Activated T-cell treated with anti-CD3 and anti-CD28 coated beads for 24 hours (primary cell): ENCODE results near the gene SLIT3.
"Not testable (repeated sequence)": the region's sequence is repeated elsewhere in the genome, so short reads cannot be mapped to it uniquely, and the experiment has no call there.

ENCODE experiments used
- DNase-seq: peaks from one replicate; pipeline ENCODE4 v3.0.0-alpha.2; 2020; ENCODE audit warnings: low read depth

Gene SLIT3

DNA sequence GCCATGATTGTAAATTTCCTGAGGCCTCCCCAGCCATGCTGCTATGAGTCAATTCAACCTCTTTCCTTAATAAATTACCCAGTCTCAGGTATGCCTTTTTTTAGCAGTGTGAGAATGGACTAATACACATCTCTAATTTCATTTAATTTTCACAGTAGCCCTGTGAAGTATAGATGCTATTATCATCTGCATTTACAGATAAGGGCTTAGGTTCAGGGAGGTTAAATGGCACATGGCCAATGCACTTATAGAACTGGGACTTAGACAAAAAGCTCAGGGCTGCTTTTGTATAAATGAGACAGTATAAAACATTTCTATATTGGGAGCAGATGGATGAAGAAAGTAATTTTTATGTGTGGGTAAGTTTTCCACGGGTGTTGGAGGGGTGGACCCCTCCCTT, 658.9 kb downstream of the SLIT3 start:
- DNase-seq, result no peak

DNA sequence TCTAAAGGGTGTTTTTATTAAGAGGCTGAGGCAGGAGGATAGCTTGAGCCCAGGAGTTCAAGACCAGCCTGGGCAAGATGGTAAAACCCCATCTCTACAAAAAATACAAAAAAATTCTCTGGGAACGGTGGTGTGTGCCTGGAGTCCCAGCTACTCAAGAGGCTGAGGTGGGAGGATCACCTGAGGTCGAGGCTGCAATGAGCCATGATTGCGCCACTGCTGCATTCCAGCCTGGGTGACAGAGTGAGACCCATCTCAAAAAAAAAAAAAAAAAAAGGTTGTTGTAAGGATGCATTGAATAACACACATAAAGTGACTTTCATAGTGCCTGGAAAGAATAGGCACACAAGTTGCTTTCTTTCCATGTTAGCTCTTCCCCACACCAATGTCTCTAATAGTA, 662.1 kb downstream of the SLIT3 start:
- not testable (repeated sequence) for DNase-seq

DNA sequence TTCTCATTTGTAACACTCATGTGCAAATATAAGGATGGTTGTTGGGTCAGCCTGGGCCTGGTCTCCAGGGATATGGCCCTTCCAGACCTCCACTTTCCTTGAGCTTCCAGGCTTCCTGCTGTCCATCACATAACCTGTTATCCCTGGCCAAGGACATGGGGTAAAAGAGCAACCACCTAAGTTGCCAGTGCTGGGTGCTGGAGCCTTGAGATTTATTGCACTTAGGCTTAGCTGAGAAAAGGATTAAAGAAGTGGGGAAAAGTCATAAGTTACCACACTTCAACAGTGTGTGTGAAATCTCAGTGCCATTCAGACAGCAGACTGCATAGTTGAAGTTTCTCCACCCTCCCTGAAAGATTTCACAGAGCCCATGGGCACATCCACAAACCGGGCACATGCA, 663.1 kb downstream of the SLIT3 start:
- no peak for DNase-seq

- DNase-seq, result no peak
Observed at GRCh38 chr5:168637281-168637680, 663.7 kb downstream of the SLIT3 start.

- not testable (repeated sequence) for DNase-seq
Observed at GRCh38 chr5:168630958-168631357, 670.0 kb downstream of the SLIT3 start.

DNA sequence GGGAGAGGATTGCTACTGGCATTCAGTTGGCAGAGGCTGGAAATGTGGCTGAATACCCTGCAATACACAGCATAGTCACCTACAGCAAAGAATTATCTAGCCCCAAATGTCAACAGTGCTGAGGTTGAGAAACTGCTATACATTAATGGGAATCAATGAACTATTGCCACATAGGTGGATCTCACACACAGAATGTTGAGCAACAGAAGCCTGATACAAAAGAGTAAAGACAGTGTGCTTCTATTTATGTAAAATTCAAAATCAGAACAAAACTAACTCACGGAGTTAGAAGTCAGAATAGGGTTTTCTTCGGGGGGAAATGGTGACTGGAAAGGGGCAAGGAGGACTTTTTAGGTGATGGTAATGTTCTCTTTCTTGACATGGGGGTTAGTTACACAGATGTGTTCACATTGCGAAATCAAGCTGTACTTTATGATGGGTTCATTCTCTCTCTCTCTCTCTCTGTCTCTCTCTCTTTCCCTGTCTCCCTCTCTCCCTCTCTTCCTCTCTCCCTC, 676.0 kb downstream of the SLIT3 start:
- DNase-seq, result no peak

DNA sequence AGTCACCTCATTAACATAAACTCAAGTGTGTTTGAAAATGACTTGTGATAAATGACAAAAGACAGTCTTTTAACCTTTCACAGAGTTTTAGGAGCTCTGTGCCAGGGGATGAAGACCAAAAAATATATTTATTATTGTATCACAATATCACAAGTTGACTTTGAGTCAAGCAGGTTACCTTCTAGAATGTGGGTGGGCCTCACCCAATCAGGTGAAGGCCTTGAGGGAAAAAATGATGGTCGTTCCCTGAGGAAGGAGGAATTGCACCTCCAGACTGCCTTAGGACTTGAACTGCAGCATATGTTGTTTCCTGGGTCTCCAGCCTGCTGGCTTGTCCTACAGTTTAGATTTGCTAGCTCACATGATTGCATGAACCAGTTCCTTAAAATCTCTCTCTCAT, 680.1 kb downstream of the SLIT3 start:
- DNase-seq, result no peak

GRCh38 chr5:168614661-168615060, 686.3 kb downstream of the SLIT3 start:
- DNase-seq, result no peak

- DNase-seq, result no peak
Observed at GRCh38 chr5:168613996-168614395, 686.9 kb downstream of the SLIT3 start.

DNA sequence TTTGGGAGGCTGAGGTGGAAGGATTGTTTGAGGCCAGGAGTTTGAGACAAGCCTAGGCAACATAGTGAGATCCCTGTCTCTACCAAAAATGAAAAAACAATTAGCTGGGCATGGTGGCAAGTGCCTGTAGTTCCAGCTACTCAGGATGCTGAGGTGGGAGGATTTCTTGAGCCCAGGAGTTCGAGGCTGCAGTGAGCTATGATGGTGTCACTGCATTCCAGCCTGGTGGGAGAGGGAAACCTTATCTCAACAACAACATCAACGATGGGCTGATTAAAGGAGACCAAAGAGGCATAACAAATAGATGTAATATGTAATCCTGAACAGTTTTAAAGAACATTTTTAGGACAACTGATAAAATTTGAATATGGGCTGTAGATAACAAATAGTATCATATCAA, 687.5 kb downstream of the SLIT3 start:
- DNase-seq, result no peak

DNA sequence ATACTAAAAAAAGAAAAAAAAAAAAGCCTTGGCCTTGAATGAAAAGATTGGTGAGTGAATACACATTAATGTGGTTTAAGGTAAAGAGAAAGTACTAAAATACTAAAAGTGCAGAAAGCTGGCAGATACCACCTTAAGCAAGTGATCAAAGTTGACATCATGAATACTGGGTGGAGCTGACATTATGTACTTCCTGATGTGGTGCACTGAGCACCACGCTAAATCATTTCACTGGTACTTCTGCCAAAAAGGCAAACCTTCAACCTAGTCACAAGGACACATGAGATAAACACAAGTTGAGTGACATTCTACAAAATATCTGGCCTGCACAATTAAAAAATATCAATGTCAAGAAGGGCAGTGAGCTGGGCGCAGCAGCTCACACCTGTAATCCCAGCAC, 687.9 kb downstream of the SLIT3 start:
- no peak for DNase-seq

GRCh38 chr5:168612123-168612522, 688.8 kb downstream of the SLIT3 start:
- no peak for DNase-seq
